ENCODE results near the gene RUBCN.

- no peak for TF ChIP-seq CTCF (conservative IDR thresholded peaks at IDR 0.05)
- TF ChIP-seq ZFX (IDR thresholded peaks at IDR 0.05): no peak
Measured at GRCh38 chr3:197730200-197730599, 6.5 kb downstream of the RUBCN start.
